Hypothalamus (tissue), 51 donors: Measurements from ENCODE around the gene ITGB1BP1.

Experiments used
- DNase-seq, 51 donors: peaks; one replicate each; lab custom pipeline; 2025; lab: John Stamatoyannopoulos, UW

Gene ITGB1BP1

DNA sequence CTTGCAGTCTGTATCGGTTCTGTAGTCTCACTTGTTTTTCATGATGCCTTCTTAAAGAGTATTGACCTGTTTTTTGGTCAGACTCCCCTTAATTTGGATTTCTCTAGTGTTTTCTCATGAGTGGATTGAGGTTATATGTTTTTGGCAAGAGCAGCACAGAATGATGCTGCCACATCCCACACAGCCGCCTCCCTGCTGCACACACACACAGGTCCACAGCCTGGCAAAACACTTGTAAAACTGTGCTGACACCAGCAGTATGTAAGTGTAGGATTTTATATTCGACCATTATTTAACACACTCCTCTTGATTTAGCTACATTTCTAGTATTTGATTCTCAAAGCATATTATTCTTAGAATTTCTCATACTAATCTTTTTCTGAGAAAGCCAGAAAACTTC, 68.1 kb downstream of the ITGB1BP1 start:
- DNase-seq, result peak in 1 of 51 donors; percentile 4

DNA sequence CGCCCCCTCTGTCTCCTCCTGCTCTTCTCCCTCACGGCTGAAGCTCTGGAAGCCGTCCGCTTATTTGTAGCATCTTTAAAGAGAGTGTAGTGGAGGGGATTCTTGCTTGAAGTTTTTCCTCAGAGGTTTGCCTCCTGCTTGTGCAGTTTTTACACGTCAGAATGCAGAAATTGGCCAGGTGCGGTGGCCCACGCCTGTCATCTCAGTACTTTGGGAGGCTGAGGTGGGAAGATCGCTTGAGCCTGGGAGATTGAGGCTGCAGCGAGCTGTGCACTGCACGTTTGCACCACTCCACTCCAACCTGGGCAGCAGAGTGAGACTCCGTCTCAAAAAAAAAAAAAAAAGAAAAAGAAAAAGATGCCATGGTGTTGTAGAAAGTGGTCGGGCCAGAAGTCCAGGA, 69.0 kb downstream of the ITGB1BP1 start:
- no peak for DNase-seq
